Transverse colon (tissue), 4 donors: Measurements from ENCODE around the gene GRHL1.

Experiments used
- EP300 ChIP-seq: sonication (generic); formaldehyde crosslinking; IDR thresholded peaks from one replicate; pipeline ENCODE4 v1.6.1; 2017; ENCODE audit warnings: antibody characterized with exemption, low read depth
- POLR2AphosphoS5 ChIP-seq, 3 donors: sonication (generic); formaldehyde crosslinking; IDR thresholded peaks; one replicate each; pipeline ENCODE4 v1.6.1; 2016; ENCODE audit warnings: antibody characterized with exemption in 3 of 3
- TF ChIP-seq, protein P1 (sequence below), 5 experiments: fragments of 200-600 bp in 3 of 5; fragments of 450-650 bp in 2 of 5; sonication (generic) in 3 of 5; IDR thresholded peaks; 1 replicate in 2 of 5; 2 replicates in 3 of 5; pipeline ENCODE4 v1.5.1; 2016 to 2017; ENCODE audit warnings: antibody characterized with exemption in 5 of 5, inconsistent platforms in 3 of 5, mild to moderate bottlenecking in 2 of 5, moderate library complexity in 1 of 5

- TF ChIP-seq EP300 (no peak), POLR2AphosphoS5 (IDR thresholded peaks at IDR 0.05) (no peak)
- TF ChIP-seq, protein P1, sequence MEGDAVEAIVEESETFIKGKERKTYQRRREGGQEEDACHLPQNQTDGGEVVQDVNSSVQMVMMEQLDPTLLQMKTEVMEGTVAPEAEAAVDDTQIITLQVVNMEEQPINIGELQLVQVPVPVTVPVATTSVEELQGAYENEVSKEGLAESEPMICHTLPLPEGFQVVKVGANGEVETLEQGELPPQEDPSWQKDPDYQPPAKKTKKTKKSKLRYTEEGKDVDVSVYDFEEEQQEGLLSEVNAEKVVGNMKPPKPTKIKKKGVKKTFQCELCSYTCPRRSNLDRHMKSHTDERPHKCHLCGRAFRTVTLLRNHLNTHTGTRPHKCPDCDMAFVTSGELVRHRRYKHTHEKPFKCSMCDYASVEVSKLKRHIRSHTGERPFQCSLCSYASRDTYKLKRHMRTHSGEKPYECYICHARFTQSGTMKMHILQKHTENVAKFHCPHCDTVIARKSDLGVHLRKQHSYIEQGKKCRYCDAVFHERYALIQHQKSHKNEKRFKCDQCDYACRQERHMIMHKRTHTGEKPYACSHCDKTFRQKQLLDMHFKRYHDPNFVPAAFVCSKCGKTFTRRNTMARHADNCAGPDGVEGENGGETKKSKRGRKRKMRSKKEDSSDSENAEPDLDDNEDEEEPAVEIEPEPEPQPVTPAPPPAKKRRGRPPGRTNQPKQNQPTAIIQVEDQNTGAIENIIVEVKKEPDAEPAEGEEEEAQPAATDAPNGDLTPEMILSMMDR (IDR thresholded peaks at IDR 0.05), result no peak
Measured at GRCh38 chr2:10017313-10017941, 65.9 kb downstream of the GRHL1 start.
